Activated CD4-positive, alpha-beta memory T cell treated with anti-CD3 and anti-CD28 coated beads for 36 hours (primary cell): ENCODE measurements around the gene NKAIN4. TPM values are rescaled to one million over a fixed set of nuclear protein-coding genes. Genes with fewer than 3 reads are reported as not detected.

ENCODE experiments used
- CTCF ChIA-PET: fragments of 350-600 bp; sonication (Branson Sonifier 250); formaldehyde crosslinking; loops from one replicate; lab custom pipeline; 2021; ENCODE audit warnings: antibody characterized with exemption, inconsistent platforms; lab: Charles Lee
- POLR2A ChIA-PET: fragments of 350-600 bp; sonication (Branson Sonifier 250); formaldehyde crosslinking; loops from one replicate; lab custom pipeline; 2021; ENCODE audit warnings: antibody characterized with exemption; lab: Charles Lee
- DNase-seq: peaks from one replicate; pipeline ENCODE4 v3.0.0-alpha.2; 2020
- H3K27ac Mint-ChIP-seq: one replicate; pipeline ENCODE4 v1.8.0; 2021; ENCODE audit warnings: mixed read lengths
- H3K27me3 Mint-ChIP-seq: one replicate; pipeline ENCODE4 v1.8.0; 2021; ENCODE audit warnings: mixed read lengths
- H3K36me3 Mint-ChIP-seq: one replicate; pipeline ENCODE4 v1.8.0; 2021; ENCODE audit warnings: mixed read lengths
- H3K4me1 Mint-ChIP-seq: one replicate; pipeline ENCODE4 v1.8.0; 2021; ENCODE audit warnings: low read depth, mixed read lengths
- H3K4me3 Mint-ChIP-seq: one replicate; pipeline ENCODE4 v1.8.0; 2021; ENCODE audit warnings: mild to moderate bottlenecking, mixed read lengths
- H3K9me3 Mint-ChIP-seq: one replicate; pipeline ENCODE4 v1.8.0; 2021; ENCODE audit warnings: mixed read lengths
- intact Hi-C: fragments of 100-400 bp; cut with micrococcal nuclease; formaldehyde crosslinking; loops from one replicate; pipeline ENCODE4 v1.15.1; 2023
- total RNA-seq, 2 experiments: library from RNA; stranded (reverse); gene quantifications; one replicate each; pipeline ENCODE4 v1.2.3, GENCODE V29; 2021

Gene NKAIN4
- total RNA-seq, 2 experiments from 2014 or later, result not detected

DNA sequence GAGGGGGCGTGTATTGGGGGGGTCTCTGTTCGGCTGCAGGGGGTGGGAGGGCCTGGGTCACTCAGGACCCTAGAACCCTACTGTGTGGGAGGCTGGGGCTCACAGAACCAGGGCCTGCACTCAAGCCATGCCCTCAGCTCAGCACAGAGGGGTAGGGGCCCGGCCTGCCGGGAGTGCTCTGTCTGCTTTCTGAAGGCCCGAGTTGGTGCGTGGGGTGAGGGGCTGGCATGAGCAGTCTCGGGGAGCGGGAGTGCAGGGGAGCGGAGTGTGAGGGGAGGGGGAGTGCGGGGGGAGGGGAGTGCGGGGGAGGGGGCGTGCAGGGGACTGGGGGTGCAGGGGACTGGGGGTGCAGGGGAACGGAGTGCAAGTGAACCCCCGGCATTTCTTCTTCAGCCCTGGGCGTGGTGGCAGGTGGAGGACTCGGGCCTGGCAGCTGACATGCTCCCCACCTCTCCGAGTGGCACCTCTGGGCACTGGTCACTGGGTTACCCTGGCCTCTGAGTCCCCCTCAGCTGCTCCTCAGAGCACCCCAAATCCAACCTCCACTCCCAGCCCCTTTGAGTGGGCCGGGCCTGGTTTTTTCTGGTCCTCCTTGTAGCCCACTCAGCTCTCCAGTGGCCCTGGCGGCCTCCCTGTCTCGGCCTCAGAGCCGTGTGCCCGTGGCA is 39.7 kb upstream of the NKAIN4 start:
- Mint-ChIP-seq H3K27me3 (peaks cover 8% of the 10 kb centered on the region), H3K4me3 (no peak overlapping the region), H3K27ac (no peak overlapping the region), H3K9me3 (no peaks in the 10 kb centered on the region), H3K36me3 (peaks cover under 1% of the 10 kb centered on the region), H3K4me1 (peaks cover 11% of the 10 kb centered on the region)
- POLR2A ChIA-PET, result no interaction called here
- no peak for DNase-seq
- CTCF ChIA-PET, result no interaction called here
- intact Hi-C loops, result loop anchor here (5.0 kb wide), 1 partner anchor 72 kb away; no protein-coding TSS in a partner anchor

DNA sequence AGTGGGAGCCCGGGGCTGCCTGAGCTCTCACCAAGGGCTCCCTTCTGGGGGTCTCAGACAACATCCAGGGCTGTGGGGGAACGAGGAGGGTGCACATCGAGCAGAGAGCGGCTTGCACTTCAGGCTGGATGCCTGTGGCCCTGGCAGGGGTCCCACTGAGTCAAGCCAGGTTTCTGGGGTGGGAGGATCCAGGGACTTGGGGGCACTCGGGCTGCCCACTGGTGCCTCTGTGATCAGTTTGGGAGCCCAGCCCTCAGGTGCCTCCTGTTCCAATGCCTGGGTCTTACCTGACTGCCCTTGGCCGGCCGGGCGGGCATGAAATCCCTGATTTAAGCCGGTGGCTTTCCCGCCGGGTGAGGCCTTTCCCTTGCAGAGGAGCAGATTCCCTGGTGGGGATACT is 39.2 kb upstream of the NKAIN4 start:
- DNase-seq, result no peak
- POLR2A ChIA-PET, result no interaction called here
- peaks cover 5% of the 10 kb centered on the region for H3K36me3 Mint-ChIP-seq
- no peak overlapping the region for H3K27ac Mint-ChIP-seq
- intact Hi-C loops, result loop anchor here (5.0 kb wide), 1 partner anchor 71 kb away; no protein-coding TSS in a partner anchor
- no peak overlapping the region for H3K4me3 Mint-ChIP-seq
- CTCF ChIA-PET, result no interaction called here
- H3K9me3 Mint-ChIP-seq, result no peaks in the 10 kb centered on the region
- peaks cover 5% of the 10 kb centered on the region for H3K27me3 Mint-ChIP-seq
- peaks cover 11% of the 10 kb centered on the region for H3K4me1 Mint-ChIP-seq

GRCh38 chr20:63292904-63293303 is 38.6 kb upstream of the NKAIN4 start, which contains the start of gene COL20A1:
Gene COL20A1, plus strand, starts transcription at chr20:63293186. Its CDS starts 1,922 bp downstream, at chr20:63295108.
- no peak for DNase-seq
- intact Hi-C loops, result loop anchor here (5.0 kb wide), 1 partner anchor 71 kb away; no protein-coding TSS in a partner anchor
- H3K4me1 Mint-ChIP-seq, result peaks cover 11% of the 10 kb centered on the region
- H3K27ac Mint-ChIP-seq, result no peak within 1 kb of the TSS
- peaks cover 5% of the 10 kb centered on the region for H3K36me3 Mint-ChIP-seq
- CTCF ChIA-PET, result interaction anchor here (1.4 to 1.7 kb wide), 2 partner anchors 20 to 69 kb away, joined by 3 to 11 read pairs; no protein-coding TSS in a partner anchor
- H3K4me3 Mint-ChIP-seq, result no peak within 1 kb of the TSS
- peaks cover 5% of the 10 kb centered on the region for H3K27me3 Mint-ChIP-seq
- H3K9me3 Mint-ChIP-seq, result no peaks in the 10 kb centered on the region
- POLR2A ChIA-PET, result no interaction called here

- Mint-ChIP-seq H3K4me3 (no peak overlapping the region), H3K36me3 (peaks cover 5% of the 10 kb centered on the region), H3K27me3 (peaks cover 5% of the 10 kb centered on the region), H3K9me3 (no peaks in the 10 kb centered on the region), H3K4me1 (peaks cover 11% of the 10 kb centered on the region), H3K27ac (no peak overlapping the region)
- DNase-seq, result no peak
- CTCF ChIA-PET, result interaction anchor here (0.7 to 1.7 kb wide), 4 partner anchors 10 to 69 kb away, joined by 3 to 11 read pairs (median 4); no protein-coding TSS in a partner anchor
- intact Hi-C loops, result loop anchor here (5.0 kb wide), 1 partner anchor 70 kb away; no protein-coding TSS in a partner anchor
- POLR2A ChIA-PET, result no interaction called here
Measured at GRCh38 chr20:63292292-63292701, 38.0 kb upstream of the NKAIN4 start.

DNA sequence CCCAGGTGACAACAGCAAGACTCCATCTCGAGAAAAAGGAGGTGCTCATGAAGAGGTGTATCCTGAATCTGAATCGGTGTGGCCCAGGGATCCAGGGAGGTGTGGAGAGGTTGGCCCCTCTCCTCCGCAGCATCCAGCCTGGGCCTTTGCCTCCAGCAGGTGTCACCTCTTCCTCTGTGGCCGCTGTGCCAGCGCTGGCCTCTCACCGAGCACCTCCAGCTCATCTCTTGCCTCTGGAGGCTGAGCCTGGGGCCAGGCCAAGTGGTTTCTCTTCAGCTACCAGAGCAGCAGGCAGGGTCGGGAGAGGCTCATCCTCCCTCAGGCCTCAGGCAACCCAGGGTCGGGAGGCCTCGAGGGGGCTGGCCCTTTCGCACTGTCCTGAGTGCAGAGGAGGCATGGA is 37.5 kb upstream of the NKAIN4 start:
- H3K4me3 Mint-ChIP-seq, result no peak overlapping the region
- H3K9me3 Mint-ChIP-seq, result no peaks in the 10 kb centered on the region
- peaks cover 7% of the 10 kb centered on the region for H3K36me3 Mint-ChIP-seq
- peaks cover 11% of the 10 kb centered on the region for H3K4me1 Mint-ChIP-seq
- POLR2A ChIA-PET, result no interaction called here
- intact Hi-C loops, result loop anchor here (5.0 kb wide), 1 partner anchor 70 kb away; no protein-coding TSS in a partner anchor
- H3K27ac Mint-ChIP-seq, result no peak overlapping the region
- no peak for DNase-seq
- H3K27me3 Mint-ChIP-seq, result peaks cover 5% of the 10 kb centered on the region
- CTCF ChIA-PET, result interaction anchor here (0.7 to 1.7 kb wide), 4 partner anchors 10 to 68 kb away, joined by 3 to 11 read pairs (median 4); no protein-coding TSS in a partner anchor

GRCh38 chr20:63290677-63291472 is 36.6 kb upstream of the NKAIN4 start:
- H3K4me3 Mint-ChIP-seq, result no peak overlapping the region
- H3K36me3 Mint-ChIP-seq, result peaks cover 8% of the 10 kb centered on the region
- DNase-seq, result peak; percentile 70
- CTCF ChIA-PET, result interaction anchor here (1.3 kb wide), 1 partner anchor 67 kb away, joined by 12 read pairs; no protein-coding TSS in a partner anchor
- H3K4me1 Mint-ChIP-seq, result peaks cover 9% of the 10 kb centered on the region
- H3K27ac Mint-ChIP-seq, result no peak overlapping the region
- H3K27me3 Mint-ChIP-seq, result peaks cover 5% of the 10 kb centered on the region
- POLR2A ChIA-PET, result no interaction called here
- no peaks in the 10 kb centered on the region for H3K9me3 Mint-ChIP-seq
- intact Hi-C loops, result loop anchor here (5.0 kb wide), 1 partner anchor 69 kb away; no protein-coding TSS in a partner anchor

- no peak overlapping the region for H3K27ac Mint-ChIP-seq
- DNase-seq, result no peak
- no peak overlapping the region for H3K4me3 Mint-ChIP-seq
- peaks cover 10% of the 10 kb centered on the region for H3K36me3 Mint-ChIP-seq
- peaks cover 3% of the 10 kb centered on the region for H3K27me3 Mint-ChIP-seq
- CTCF ChIA-PET, result interaction anchor here (1.3 kb wide), 1 partner anchor 67 kb away, joined by 12 read pairs; no protein-coding TSS in a partner anchor
- intact Hi-C loops, result loop anchor here (5.0 kb wide), 1 partner anchor 68 kb away; no protein-coding TSS in a partner anchor
- H3K9me3 Mint-ChIP-seq, result no peaks in the 10 kb centered on the region
- peaks cover 3% of the 10 kb centered on the region for H3K4me1 Mint-ChIP-seq
- POLR2A ChIA-PET, result no interaction called here
Measured at GRCh38 chr20:63290136-63290676, 35.9 kb upstream of the NKAIN4 start.

DNA sequence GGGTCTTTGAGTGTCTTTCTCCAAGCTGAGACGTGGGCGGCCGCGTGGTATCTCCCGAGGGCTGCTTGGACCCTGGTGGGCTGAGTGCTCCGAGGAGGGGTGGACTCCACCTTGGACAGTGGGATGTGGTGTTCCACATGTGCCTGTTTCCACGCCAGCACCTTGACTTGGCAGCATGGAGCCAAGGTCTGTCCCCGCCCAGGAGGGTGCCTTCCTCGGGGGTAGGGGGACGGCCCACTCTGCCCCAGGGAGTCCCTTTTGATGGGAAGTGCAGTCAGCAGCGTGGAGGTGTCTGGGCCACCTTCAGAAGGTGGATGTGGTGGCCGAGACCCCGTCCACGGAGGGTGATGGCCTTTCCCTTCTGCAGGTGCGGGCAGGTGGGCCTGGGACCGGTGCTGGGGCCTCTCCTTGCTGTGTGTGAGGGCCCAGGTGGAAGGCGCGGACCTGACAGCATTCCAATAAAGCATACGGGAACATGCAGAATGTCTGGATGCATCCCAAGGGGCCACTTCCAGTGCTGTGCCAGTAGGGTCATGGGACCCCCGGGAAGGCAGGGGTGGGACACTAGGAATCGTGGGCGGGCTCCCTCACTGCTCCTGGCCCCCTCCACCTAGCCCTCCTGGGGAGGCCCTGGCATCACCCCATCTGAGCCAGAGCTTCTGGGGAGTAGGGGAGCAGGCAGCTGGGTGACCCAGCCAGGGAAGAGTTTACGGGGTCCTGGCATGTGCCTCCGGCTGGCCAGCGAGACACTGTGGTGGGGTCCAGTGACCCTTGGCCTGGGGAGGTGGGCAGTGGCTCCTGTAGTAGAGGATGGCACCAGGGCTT is 35.3 kb upstream of the NKAIN4 start:
- H3K9me3 Mint-ChIP-seq, result no peaks in the 10 kb centered on the region
- peaks cover 10% of the 10 kb centered on the region for H3K36me3 Mint-ChIP-seq
- intact Hi-C loops, result loop anchor here (5.0 kb wide), 1 partner anchor 67 kb away; no protein-coding TSS in a partner anchor
- no peaks in the 10 kb centered on the region for H3K4me1 Mint-ChIP-seq
- H3K27me3 Mint-ChIP-seq, result no peaks in the 10 kb centered on the region
- ChIA-PET POLR2A (no interaction called here), CTCF (interaction anchor here (1.8 kb wide), 1 partner anchor 66 kb away, joined by 6 read pairs; no protein-coding TSS in a partner anchor)
- H3K4me3 Mint-ChIP-seq, result no peak overlapping the region
- DNase-seq, result no peak
- H3K27ac Mint-ChIP-seq, result no peak overlapping the region

GRCh38 chr20:63288581-63289251 is 34.5 kb upstream of the NKAIN4 start:
- peaks cover 10% of the 10 kb centered on the region for H3K36me3 Mint-ChIP-seq
- H3K4me1 Mint-ChIP-seq, result peaks cover 3% of the 10 kb centered on the region
- no peak for DNase-seq
- no peaks in the 10 kb centered on the region for H3K27me3 Mint-ChIP-seq
- ChIA-PET POLR2A (interaction anchor here (1.4 kb wide), 1 partner anchor 16 kb away, joined by 6 read pairs; the partner anchor contains the start of gene ARFGAP1), CTCF (interaction anchor here (1.8 kb wide), 1 partner anchor 65 kb away, joined by 6 read pairs; no protein-coding TSS in a partner anchor)
- H3K9me3 Mint-ChIP-seq, result no peaks in the 10 kb centered on the region
- H3K4me3 Mint-ChIP-seq, result no peak overlapping the region
- no peak overlapping the region for H3K27ac Mint-ChIP-seq
- intact Hi-C loops, result no loop called here

- intact Hi-C loops, result no loop called here
- ChIA-PET CTCF (interaction anchor here (1.8 kb wide), 1 partner anchor 65 kb away, joined by 6 read pairs; no protein-coding TSS in a partner anchor), POLR2A (interaction anchor here (1.4 kb wide), 1 partner anchor 15 kb away, joined by 6 read pairs; the partner anchor contains the start of gene ARFGAP1)
- Mint-ChIP-seq H3K27ac (no peak overlapping the region), H3K4me1 (peaks cover 4% of the 10 kb centered on the region), H3K4me3 (no peak overlapping the region), H3K9me3 (no peaks in the 10 kb centered on the region), H3K27me3 (no peaks in the 10 kb centered on the region), H3K36me3 (peaks cover 10% of the 10 kb centered on the region)
- DNase-seq, result no peak
Measured at GRCh38 chr20:63287697-63288580, 33.7 kb upstream of the NKAIN4 start.
